ENCODE data around the gene DCLK1. TPM values are rescaled to one million over a fixed set of nuclear protein-coding genes. Genes with fewer than 3 reads are reported as not detected.

Gene DCLK1
- total RNA-seq, 1 donor from 2014 or later = not detected

- H3K4me1 Mint-ChIP-seq = no peaks in the 10 kb centered on the region
- H3K36me3 Mint-ChIP-seq (ENCODE audit: low read depth) = no peaks in the 10 kb centered on the region
- ATAC-seq (ENCODE audit: low read depth) (no peak), DNase-seq (no peak)
- POLR2A ChIA-PET = no interaction called here
- CTCF ChIA-PET = no interaction called here
- H3K27ac Mint-ChIP-seq = no peak overlapping the region
- TF ChIP-seq CTCF (IDR thresholded peaks at IDR 0.05) = no peak
- H3K27me3 Mint-ChIP-seq = peaks cover 2% of the 10 kb centered on the region
- no peaks in the 10 kb centered on the region for H3K9me3 Mint-ChIP-seq
- intact Hi-C loops (cut with micrococcal nuclease) = no loop called here
- H3K4me3 Mint-ChIP-seq = no peak overlapping the region
Observed at GRCh38 chr13:35993686-35994085, 137.5 kb downstream of the DCLK1 start.

GRCh38 chr13:35992964-35993363, 138.2 kb downstream of the DCLK1 start:
- H3K4me1 Mint-ChIP-seq = no peaks in the 10 kb centered on the region
- no peak for ATAC-seq (ENCODE audit: low read depth)
- ChIA-PET CTCF (no interaction called here), POLR2A (no interaction called here)
- no peaks in the 10 kb centered on the region for H3K9me3 Mint-ChIP-seq
- H3K4me3 Mint-ChIP-seq = no peak overlapping the region
- TF ChIP-seq CTCF (IDR thresholded peaks at IDR 0.05) = no peak
- H3K27me3 Mint-ChIP-seq = peaks cover 2% of the 10 kb centered on the region
- no peak overlapping the region for H3K27ac Mint-ChIP-seq
- intact Hi-C loops (cut with micrococcal nuclease) = no loop called here
- no peak for DNase-seq
- H3K36me3 Mint-ChIP-seq (ENCODE audit: low read depth) = no peaks in the 10 kb centered on the region

- H3K4me3 Mint-ChIP-seq = no peak overlapping the region
- intact Hi-C loops (cut with micrococcal nuclease) = no loop called here
- no peak for DNase-seq
Observed at GRCh38 chr13:35990196-35990595, 141.0 kb downstream of the DCLK1 start.

GRCh38 chr13:35988648-35989081, 142.5 kb downstream of the DCLK1 start:
- ChIA-PET POLR2A (no interaction called here), CTCF (no interaction called here)
- ATAC-seq (ENCODE audit: low read depth) (no peak), DNase-seq (no peak)
- intact Hi-C loops (cut with micrococcal nuclease) = no loop called here
- H3K9me3 Mint-ChIP-seq = no peaks in the 10 kb centered on the region
- no peak for TF ChIP-seq CTCF (IDR thresholded peaks at IDR 0.05)
- H3K27me3 Mint-ChIP-seq = peaks cover 2% of the 10 kb centered on the region
- no peaks in the 10 kb centered on the region for H3K36me3 Mint-ChIP-seq (ENCODE audit: low read depth)
- H3K4me3 Mint-ChIP-seq = no peak overlapping the region
- H3K4me1 Mint-ChIP-seq = no peaks in the 10 kb centered on the region
- no peak overlapping the region for H3K27ac Mint-ChIP-seq

More at GRCh38 chr13:35990196-35990595, 141.0 kb downstream of the DCLK1 start:
- CTCF ChIA-PET = no interaction called here
- Mint-ChIP-seq H3K27ac (no peak overlapping the region), H3K27me3 (peaks cover 2% of the 10 kb centered on the region), H3K36me3 (ENCODE audit: low read depth) (no peaks in the 10 kb centered on the region), H3K4me1 (no peaks in the 10 kb centered on the region), H3K9me3 (no peaks in the 10 kb centered on the region)
- TF ChIP-seq CTCF (IDR thresholded peaks at IDR 0.05) = no peak
- POLR2A ChIA-PET = no interaction called here
- ATAC-seq (ENCODE audit: low read depth) = no peak

GRCh38 chr13:35987572-35988513, 143.3 kb downstream of the DCLK1 start:
- intact Hi-C loops (cut with micrococcal nuclease) = no loop called here
- CTCF ChIA-PET = no interaction called here
- Mint-ChIP-seq H3K36me3 (ENCODE audit: low read depth) (no peaks in the 10 kb centered on the region), H3K4me1 (no peaks in the 10 kb centered on the region), H3K9me3 (no peaks in the 10 kb centered on the region), H3K27ac (no peak overlapping the region), H3K27me3 (peaks cover 2% of the 10 kb centered on the region), H3K4me3 (no peak overlapping the region)
- DNase-seq (no peak), ATAC-seq (ENCODE audit: low read depth) (no peak)
- POLR2A ChIA-PET = no interaction called here
- no peak for TF ChIP-seq CTCF (IDR thresholded peaks at IDR 0.05)

Measured in activated B cell treated with CpG ODN at 0.5 μM for 24 hours (primary cell).